Neural cell (in vitro differentiated cells): Measurements from ENCODE around the gene TYW1. TPM values are rescaled to one million over a fixed set of nuclear protein-coding genes. Genes with fewer than 3 reads are reported as not detected.
"Not testable (repeated sequence)": the region's sequence is repeated elsewhere in the genome, so short reads cannot be mapped to it uniquely, and the experiment has no call there.

Experiments
- H2AFZ ChIP-seq: fragments of 200-600, 300-800 bp; sonication (generic), shearing (Covaris generic); 2 replicates; pipeline ENCODE4 v1.6.0; 2014; ENCODE audit warnings: low read depth, mild to moderate bottlenecking, antibody characterized with exemption, low read length, moderate library complexity
- H3F3A ChIP-seq: fragments of 200-600 bp; shearing (Covaris generic); 2 replicates; pipeline ENCODE4 v1.6.1; 2016; ENCODE audit warnings: mild to moderate bottlenecking, moderate library complexity, mixed read lengths, antibody characterized with exemption, low read length; ENCODE audit not compliant: insufficient read depth, poor library complexity, severe bottlenecking
- H3K27ac ChIP-seq: fragments of 200-600, 300-800 bp; sonication (generic), shearing (Covaris generic); 2 replicates; pipeline ENCODE4 v1.5.1; 2014; ENCODE audit warnings: mild to moderate bottlenecking, low read length, moderate library complexity
- H3K27me3 ChIP-seq: fragments of 300-800, 200-600 bp; sonication (generic), shearing (Covaris generic); 2 replicates; pipeline ENCODE4 v1.6.0; 2014; ENCODE audit warnings: mild to moderate bottlenecking, low read depth, low read length, moderate library complexity; ENCODE audit not compliant: insufficient read depth
- H3K36me3 ChIP-seq: fragments of 300-800, 200-600 bp; sonication (generic), shearing (Covaris generic); 2 replicates; pipeline ENCODE4 v1.5.1; 2014; ENCODE audit warnings: mild to moderate bottlenecking, antibody characterized with exemption, low read length, moderate library complexity; ENCODE audit not compliant: insufficient read depth
- H3K4me2 ChIP-seq: fragments of 300-800, 200-600 bp; sonication (generic), shearing (Covaris generic); 2 replicates; pipeline ENCODE4 v1.6.0; 2014; ENCODE audit warnings: mild to moderate bottlenecking, low read length
- H3K4me3 ChIP-seq: fragments of 300-800, 200-600 bp; sonication (generic), shearing (Covaris generic); 2 replicates; pipeline ENCODE4 v1.5.1; 2014; ENCODE audit warnings: mild to moderate bottlenecking, low read length, moderate library complexity
- H3K79me2 ChIP-seq: fragments of 200-600 bp; shearing (Covaris generic); replicated peaks from 2 replicates; pipeline ENCODE4 v1.6.0; 2014; ENCODE audit warnings: mild to moderate bottlenecking, low read length, moderate library complexity; ENCODE audit not compliant: insufficient read depth
- H3K9ac ChIP-seq: fragments of 300-800, 200-600 bp; sonication (generic), shearing (Covaris generic); 2 replicates; pipeline ENCODE4 v1.6.1; 2016; ENCODE audit warnings: mild to moderate bottlenecking, low read length, mixed read lengths
- H3K9me2 ChIP-seq: fragments of 200-600 bp; shearing (Covaris generic); 2 replicates; pipeline ENCODE4 v1.6.1; 2016; ENCODE audit warnings: mild to moderate bottlenecking, low read length, mixed read lengths; ENCODE audit not compliant: insufficient read depth
- H3K9me3 ChIP-seq: fragments of 200-600, 300-800 bp; sonication (generic), shearing (Covaris generic); 2 replicates; pipeline ENCODE4 v1.6.1; 2016; ENCODE audit warnings: mild to moderate bottlenecking, mixed run types, low read length, moderate library complexity, mixed read lengths
- H4K20me1 ChIP-seq: fragments of 200-600 bp; shearing (Covaris generic); 2 replicates; pipeline ENCODE4 v1.6.1; 2016; ENCODE audit warnings: mild to moderate bottlenecking, mixed run types; ENCODE audit not compliant: insufficient read depth
- EP300 ChIP-seq: fragments of 450-650 bp; conservative IDR thresholded peaks from 2 replicates; pipeline ENCODE4 v1.6.1; 2014; ENCODE audit warnings: antibody characterized with exemption, mild to moderate bottlenecking, moderate library complexity; ENCODE audit not compliant: poor library complexity, severe bottlenecking
- EZH2 ChIP-seq: fragments of 200-600, 300-800 bp; shearing (Covaris generic), sonication (generic); IDR thresholded peaks from 2 replicates; pipeline ENCODE4 v1.6.1; 2014; ENCODE audit warnings: antibody characterized with exemption, low read length, borderline replicate concordance, mild to moderate bottlenecking; ENCODE audit not compliant: insufficient read depth, poor library complexity, severe bottlenecking
- MXI1 ChIP-seq: fragments of 450-650 bp; conservative IDR thresholded peaks from 2 replicates; pipeline ENCODE4 v1.6.1; 2014; ENCODE audit warnings: antibody characterized with exemption, mild to moderate bottlenecking; ENCODE audit not compliant: poor library complexity, severe bottlenecking
- POLR2AphosphoS5 ChIP-seq: IDR thresholded peaks from 2 replicates; pipeline ENCODE4 v1.6.1; 2012
- RAD21 ChIP-seq: fragments of 450-650 bp; conservative IDR thresholded peaks from 2 replicates; pipeline ENCODE4 v1.6.1; 2014; ENCODE audit warnings: antibody characterized with exemption, mild to moderate bottlenecking, moderate library complexity
- SMC3 ChIP-seq: fragments of 450-650 bp; conservative IDR thresholded peaks from 2 replicates; pipeline ENCODE4 v1.6.1; 2014; ENCODE audit warnings: antibody characterized with exemption, mild to moderate bottlenecking, moderate library complexity; ENCODE audit not compliant: poor library complexity
- TAF1 ChIP-seq: IDR thresholded peaks from 2 replicates; pipeline ENCODE4 v1.6.1; 2012; ENCODE audit warnings: low read depth
- polyA plus RNA-seq: library from polyadenylated mRNA; depleted of rRNA; stranded (reverse); fragments of >200 nt; gene quantifications from 2 replicates; pipeline ENCODE4 v1.2.3, GENCODE V29; 2014
- TF ChIP-seq, protein P1 (sequence below): fragments of 450-650 bp; IDR thresholded peaks from 2 replicates; pipeline ENCODE4 v1.5.1; 2014; ENCODE audit warnings: antibody characterized with exemption, mild to moderate bottlenecking, moderate library complexity; ENCODE audit not compliant: poor library complexity, severe bottlenecking
- TF ChIP-seq, protein P2 (sequence below): IDR thresholded peaks from 2 replicates; pipeline ENCODE4 v1.6.1; 2012; ENCODE audit warnings: borderline replicate concordance

The TYW1 gene
- polyA plus RNA-seq, 1 donor from 2014 or later: 14.9 TPM

DNA sequence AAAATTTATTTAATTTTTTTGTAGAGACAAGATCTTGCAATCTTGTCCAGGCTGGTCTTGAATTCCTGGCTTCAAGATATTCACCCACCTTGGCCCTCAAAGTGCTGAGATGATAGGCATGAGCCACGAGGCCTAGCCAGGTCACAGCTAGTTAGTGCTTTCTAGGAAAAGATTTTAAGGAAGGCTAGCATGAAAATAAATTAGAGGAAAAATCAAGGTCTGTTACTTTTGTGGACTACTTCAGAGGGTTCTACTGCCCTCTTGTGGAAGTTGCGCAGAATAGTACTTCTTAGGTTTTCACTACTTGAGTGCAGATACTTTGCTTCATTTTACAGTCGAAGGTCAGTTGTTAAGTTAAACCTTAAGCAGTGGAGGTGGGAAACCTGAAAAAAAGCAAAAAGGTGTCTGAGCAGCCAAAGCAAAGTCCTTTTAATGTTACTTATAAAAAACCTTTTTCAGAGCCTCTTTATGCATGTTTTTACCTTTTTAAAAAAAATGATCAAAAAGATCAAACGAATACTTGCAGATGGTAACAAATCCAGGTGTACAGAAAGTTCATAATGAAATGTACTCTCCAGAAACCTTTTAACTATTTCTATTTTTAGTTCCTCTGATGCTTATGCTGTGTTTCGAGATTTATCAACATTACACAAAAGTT lies 4.1 kb downstream of the TYW1 start:
- not testable (repeated sequence) for H3K27ac ChIP-seq, H3K79me2 ChIP-seq, H3K9me2 ChIP-seq, H3K27me3 ChIP-seq, H3K4me2 ChIP-seq, H3K9ac ChIP-seq, H3K9me3 ChIP-seq, H2AFZ ChIP-seq, H3K36me3 ChIP-seq, H4K20me1 ChIP-seq, H3F3A ChIP-seq, H3K4me3 ChIP-seq
- TF ChIP-seq, protein P1, sequence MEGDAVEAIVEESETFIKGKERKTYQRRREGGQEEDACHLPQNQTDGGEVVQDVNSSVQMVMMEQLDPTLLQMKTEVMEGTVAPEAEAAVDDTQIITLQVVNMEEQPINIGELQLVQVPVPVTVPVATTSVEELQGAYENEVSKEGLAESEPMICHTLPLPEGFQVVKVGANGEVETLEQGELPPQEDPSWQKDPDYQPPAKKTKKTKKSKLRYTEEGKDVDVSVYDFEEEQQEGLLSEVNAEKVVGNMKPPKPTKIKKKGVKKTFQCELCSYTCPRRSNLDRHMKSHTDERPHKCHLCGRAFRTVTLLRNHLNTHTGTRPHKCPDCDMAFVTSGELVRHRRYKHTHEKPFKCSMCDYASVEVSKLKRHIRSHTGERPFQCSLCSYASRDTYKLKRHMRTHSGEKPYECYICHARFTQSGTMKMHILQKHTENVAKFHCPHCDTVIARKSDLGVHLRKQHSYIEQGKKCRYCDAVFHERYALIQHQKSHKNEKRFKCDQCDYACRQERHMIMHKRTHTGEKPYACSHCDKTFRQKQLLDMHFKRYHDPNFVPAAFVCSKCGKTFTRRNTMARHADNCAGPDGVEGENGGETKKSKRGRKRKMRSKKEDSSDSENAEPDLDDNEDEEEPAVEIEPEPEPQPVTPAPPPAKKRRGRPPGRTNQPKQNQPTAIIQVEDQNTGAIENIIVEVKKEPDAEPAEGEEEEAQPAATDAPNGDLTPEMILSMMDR: peak; percentile 52
- peak; percentile 45 for TF ChIP-seq SMC3

DNA sequence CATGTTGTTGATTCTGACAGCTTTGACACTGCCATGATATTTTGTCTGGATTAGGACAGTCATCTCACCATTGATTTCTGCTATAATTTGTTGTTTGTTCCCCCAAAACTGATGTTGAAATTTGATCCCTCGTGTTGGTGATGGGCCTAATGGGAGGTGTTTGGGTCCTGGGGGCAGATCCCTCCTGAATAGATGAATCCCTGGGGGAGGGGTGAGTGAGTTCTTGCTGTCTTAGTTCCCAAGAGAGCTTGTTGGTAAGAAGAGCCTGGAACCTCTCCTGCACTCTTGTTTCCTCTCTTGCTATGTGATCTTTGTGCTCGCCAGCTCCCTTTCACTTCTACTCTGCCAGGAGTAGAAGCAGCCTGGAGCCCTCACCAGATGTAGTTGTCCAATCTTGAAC lies 7.5 kb downstream of the TYW1 start:
- H3F3A ChIP-seq, H3K36me3 ChIP-seq, H3K27ac ChIP-seq, H3K9me3 ChIP-seq, H3K4me3 ChIP-seq, H3K9me2 ChIP-seq, H3K27me3 ChIP-seq, H3K9ac ChIP-seq, H3K79me2 ChIP-seq, H2AFZ ChIP-seq, H3K4me2 ChIP-seq, H4K20me1 ChIP-seq: not testable (repeated sequence)

DNA sequence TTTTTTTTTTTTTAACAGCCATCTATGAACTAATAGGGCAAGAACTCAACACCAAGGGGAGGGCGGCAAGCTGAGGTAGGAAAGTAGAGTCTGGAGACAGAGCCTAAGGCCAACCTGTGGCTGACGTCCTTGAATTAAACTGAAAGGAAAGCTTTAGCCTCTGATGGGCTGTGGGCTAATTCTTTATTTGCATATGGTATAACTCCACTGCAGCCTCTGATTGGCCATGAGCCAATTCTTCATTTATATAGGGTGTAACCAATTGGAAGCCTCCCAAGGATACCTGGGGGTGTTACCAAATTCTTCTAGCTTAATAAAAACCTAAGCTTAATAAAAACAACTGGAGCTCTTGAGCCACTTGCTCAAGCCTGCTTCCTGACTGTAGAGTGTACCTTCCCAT lies 10.3 kb downstream of the TYW1 start:
- no peak overlapping the region for H3K4me2 ChIP-seq
- no peak overlapping the region for H2AFZ ChIP-seq
- no peaks in the 10 kb centered on the region for H4K20me1 ChIP-seq
- no peak overlapping the region for H3K9ac ChIP-seq
- H3K79me2 ChIP-seq: no peaks in the 10 kb centered on the region
- no peaks in the 10 kb centered on the region for H3K9me2 ChIP-seq
- TF ChIP-seq RAD21: no peak
- TF ChIP-seq POLR2AphosphoS5: no peak
- TF ChIP-seq SMC3: no peak
- TF ChIP-seq EP300: no peak
- TF ChIP-seq, protein P1: no peak
- TF ChIP-seq, protein P2, sequence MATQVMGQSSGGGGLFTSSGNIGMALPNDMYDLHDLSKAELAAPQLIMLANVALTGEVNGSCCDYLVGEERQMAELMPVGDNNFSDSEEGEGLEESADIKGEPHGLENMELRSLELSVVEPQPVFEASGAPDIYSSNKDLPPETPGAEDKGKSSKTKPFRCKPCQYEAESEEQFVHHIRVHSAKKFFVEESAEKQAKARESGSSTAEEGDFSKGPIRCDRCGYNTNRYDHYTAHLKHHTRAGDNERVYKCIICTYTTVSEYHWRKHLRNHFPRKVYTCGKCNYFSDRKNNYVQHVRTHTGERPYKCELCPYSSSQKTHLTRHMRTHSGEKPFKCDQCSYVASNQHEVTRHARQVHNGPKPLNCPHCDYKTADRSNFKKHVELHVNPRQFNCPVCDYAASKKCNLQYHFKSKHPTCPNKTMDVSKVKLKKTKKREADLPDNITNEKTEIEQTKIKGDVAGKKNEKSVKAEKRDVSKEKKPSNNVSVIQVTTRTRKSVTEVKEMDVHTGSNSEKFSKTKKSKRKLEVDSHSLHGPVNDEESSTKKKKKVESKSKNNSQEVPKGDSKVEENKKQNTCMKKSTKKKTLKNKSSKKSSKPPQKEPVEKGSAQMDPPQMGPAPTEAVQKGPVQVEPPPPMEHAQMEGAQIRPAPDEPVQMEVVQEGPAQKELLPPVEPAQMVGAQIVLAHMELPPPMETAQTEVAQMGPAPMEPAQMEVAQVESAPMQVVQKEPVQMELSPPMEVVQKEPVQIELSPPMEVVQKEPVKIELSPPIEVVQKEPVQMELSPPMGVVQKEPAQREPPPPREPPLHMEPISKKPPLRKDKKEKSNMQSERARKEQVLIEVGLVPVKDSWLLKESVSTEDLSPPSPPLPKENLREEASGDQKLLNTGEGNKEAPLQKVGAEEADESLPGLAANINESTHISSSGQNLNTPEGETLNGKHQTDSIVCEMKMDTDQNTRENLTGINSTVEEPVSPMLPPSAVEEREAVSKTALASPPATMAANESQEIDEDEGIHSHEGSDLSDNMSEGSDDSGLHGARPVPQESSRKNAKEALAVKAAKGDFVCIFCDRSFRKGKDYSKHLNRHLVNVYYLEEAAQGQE: no peak
- TF ChIP-seq MXI1: no peak
- no peak for TF ChIP-seq TAF1
- TF ChIP-seq EZH2: no peak
- H3F3A ChIP-seq: no peaks in the 10 kb centered on the region
- H3K4me3 ChIP-seq: no peak overlapping the region
- no peaks in the 10 kb centered on the region for H3K9me3 ChIP-seq
- H3K36me3 ChIP-seq: no peaks in the 10 kb centered on the region
- H3K27ac ChIP-seq: no peak overlapping the region
- H3K27me3 ChIP-seq: no peaks in the 10 kb centered on the region
